HepG2 (cell line): ENCODE measurements around the gene IRF4. TPM values are rescaled to one million over a fixed set of nuclear protein-coding genes. Genes with fewer than 3 reads are reported as not detected.

ENCODE experiments used
- ATAC-seq: fragments of 200-7000 bp; cut with Tn5 transposase; 3 replicates; pipeline ENCODE4 v1.9.1; 2020; ENCODE audit warnings: mild to moderate bottlenecking, moderate library complexity
- BruUV-seq: library from RNA; stranded (reverse); fragments of 400-500 nt; replicated peaks from 2 replicates; lab custom pipeline; 2021; lab: Mats Ljungman, UMichigan
- CTCF ChIA-PET: fragments of 300-600 bp; formaldehyde crosslinking; extraction: SDS; loops from one replicate; lab custom pipeline; 2021; ENCODE audit warnings: low total read pairs, inconsistent platforms, low intra/inter-chr PET ratio; lab: Yijun Ruan, JAX
- POLR2A ChIA-PET: fragments of 350-600 bp; sonication (Branson Sonifier 250); formaldehyde crosslinking; loops from one replicate; lab custom pipeline; 2020; ENCODE audit warnings: antibody characterized with exemption, inconsistent platforms; lab: Yijun Ruan, JAX
- DNase-seq: peaks from one replicate; pipeline ENCODE4 v3.0.0-alpha.2; 2015; ENCODE audit warnings: low spot score
- FAIRE-seq: peaks from 3 replicates; lab custom pipeline; 2011; peaks lifted over from hg19 to GRCh38; lab: Jason Lieb, UNC
- H2AFZ ChIP-seq: one replicate; pipeline ENCODE4 v1.6.1; 2011; ENCODE audit warnings: low read length, inconsistent platforms
- H3K27ac ChIP-seq: fragments of 300-600 bp; 3 replicates; pipeline ENCODE4 v1.8.0; 2011; ENCODE audit warnings: mixed run types, mild to moderate bottlenecking, mixed read lengths, low read length, inconsistent platforms; ENCODE audit not compliant: insufficient read depth; ENCODE audit errors: extremely low read length
- H3K27me3 ChIP-seq, 2 experiments: fragments of 200-600 bp in 1 of 2; 2 replicates in 1 of 2; 3 replicates in 1 of 2; pipeline versions ENCODE4 v1.6.0 to v1.8.0; 2011; ENCODE audit warnings: low read length in 2 of 2, mild to moderate bottlenecking in 2 of 2, moderate library complexity in 2 of 2, inconsistent platforms in 1 of 2; ENCODE audit not compliant: insufficient read depth in 2 of 2, control insufficient read depth in 1 of 2
- H3K36me3 ChIP-seq, 2 experiments: fragments of 200-600 bp in 1 of 2; replicated peaks in 1 of 2; 2 replicates in 1 of 2; 3 replicates in 1 of 2; pipeline versions ENCODE4 v1.5.1 to v1.8.0; 2011; ENCODE audit warnings: low read length in 2 of 2, inconsistent platforms in 1 of 2; ENCODE audit not compliant: insufficient read depth in 2 of 2, control insufficient read depth in 1 of 2
- H3K4me1 ChIP-seq: 2 replicates; pipeline ENCODE4 v1.5.1; 2012; ENCODE audit warnings: low read length, inconsistent platforms; ENCODE audit not compliant: insufficient read depth
- H3K4me2 ChIP-seq: 2 replicates; pipeline ENCODE4 v1.6.0; 2011; ENCODE audit warnings: low read depth, low read length, inconsistent platforms
- H3K4me3 ChIP-seq, 3 experiments: fragments of 200-600 bp in 1 of 3; sonication (generic), shearing (Covaris generic) in 1 of 3; replicated peaks in 1 of 3; 2 replicates each; pipeline ENCODE4 v1.5.1; 2011 to 2016; ENCODE audit warnings: low read length in 3 of 3, inconsistent platforms in 2 of 3, low read depth in 2 of 3, mild to moderate bottlenecking in 2 of 3, control low read depth in 1 of 3, mixed read lengths in 1 of 3; ENCODE audit not compliant: insufficient read depth in 1 of 3
- H3K79me2 ChIP-seq: one replicate; pipeline ENCODE4 v1.6.1; 2011; ENCODE audit warnings: low read length, inconsistent platforms; ENCODE audit not compliant: insufficient read depth
- H3K9ac ChIP-seq: 2 replicates; pipeline ENCODE4 v1.6.0; 2011; ENCODE audit warnings: mild to moderate bottlenecking, low read depth, low read length, inconsistent platforms; ENCODE audit not compliant: insufficient read depth
- H3K9me3 ChIP-seq: 2 replicates; pipeline ENCODE4 v1.5.1; 2012; ENCODE audit warnings: mild to moderate bottlenecking, low read length
- H4K20me1 ChIP-seq: 2 replicates; pipeline ENCODE4 v1.6.0; 2011; ENCODE audit warnings: inconsistent platforms, mild to moderate bottlenecking, low read length, moderate library complexity; ENCODE audit not compliant: insufficient read depth
- ATF6 ChIP-seq: sonication (generic); formaldehyde crosslinking; conservative IDR thresholded peaks from 2 replicates; pipeline ENCODE4 v1.4.0; 2020; ENCODE audit warnings: missing genetic modification reagents
- JUND ChIP-seq: sonication (generic); formaldehyde crosslinking; IDR thresholded peaks from 2 replicates; pipeline ENCODE4 v1.8.0; 2022; ENCODE audit warnings: mild to moderate bottlenecking, missing genetic modification reagents
- KMT2A ChIP-seq: sonication (generic); formaldehyde crosslinking; IDR thresholded peaks from 2 replicates; pipeline ENCODE4 v1.4.0; 2020; ENCODE audit warnings: missing genetic modification reagents
- RBAK ChIP-seq: sonication (generic); formaldehyde crosslinking; IDR thresholded peaks from 2 replicates; pipeline ENCODE4 v1.5.1; 2020; ENCODE audit warnings: mild to moderate bottlenecking, missing genetic modification reagents
- RXRB ChIP-seq: IDR thresholded peaks from 2 replicates; pipeline ENCODE4 v1.6.1; 2016; ENCODE audit warnings: borderline replicate concordance, missing genetic modification reagents, missing compliant biosample characterization
- THAP7 ChIP-seq: sonication (generic); formaldehyde crosslinking; IDR thresholded peaks from 2 replicates; pipeline ENCODE4 v1.8.1; 2023; ENCODE audit warnings: mild to moderate bottlenecking, missing genetic modification reagents
- TRIM22 ChIP-seq: fragments of 450-650 bp; IDR thresholded peaks from 2 replicates; pipeline ENCODE4 v1.6.1; 2017
- ZBTB33 ChIP-seq: sonication (generic); formaldehyde crosslinking; IDR thresholded peaks from 2 replicates; pipeline ENCODE4 v1.4.0; 2020; ENCODE audit warnings: missing genetic modification reagents
- ZFAT ChIP-seq: sonication (generic); formaldehyde crosslinking; conservative IDR thresholded peaks from 2 replicates; pipeline ENCODE4 v1.8.1; 2023; ENCODE audit warnings: missing genetic modification reagents, inconsistent platforms
- ZNF205 ChIP-seq: IDR thresholded peaks from 2 replicates; pipeline ENCODE4 v1.6.1; 2018; ENCODE audit warnings: missing biosample characterization, missing genetic modification reagents
- ZNF530 ChIP-seq: sonication (generic); formaldehyde crosslinking; IDR thresholded peaks from 2 replicates; pipeline ENCODE4 v1.5.0; 2020; ENCODE audit warnings: low read depth, mild to moderate bottlenecking, missing genetic modification reagents
- ZNF720 ChIP-seq: sonication (generic); formaldehyde crosslinking; IDR thresholded peaks from 2 replicates; pipeline ENCODE4 v1.4.0; 2020; ENCODE audit warnings: missing genetic modification reagents
- WGBS: methylation state at CpG from one replicate; pipeline ENCODE4 v1.1.6; 2017; ENCODE audit warnings: low lambda C conversion rate; 5-methylcytosine and 5-hydroxymethylcytosine counted together
- in situ Hi-C: cut with HindIII; loops from 2 replicates; pipeline ENCODE4 v1.10.0; 2017; ENCODE audit warnings: low pct_unique_long_range_greater_than_20kb; ENCODE audit not compliant: extremely low pct_ligation_motif_present
- intact Hi-C: fragments of 100-400 bp; cut with micrococcal nuclease; formaldehyde crosslinking; loops from one replicate; pipeline ENCODE4 v1.10.0; 2022; ENCODE audit not compliant: unreplicated experiment
- polyA plus RNA-seq, 8 experiments: library from polyadenylated mRNA; depleted of rRNA in 3 of 8; stranded (reverse) in 7 of 8; unstranded in 1 of 8; fragments of >200 nt; fragmentation: Illumina TruSeq in 4 of 8; extraction: Trizol in 4 of 8; gene quantifications; 2 replicates each; pipeline versions ENCODE4 v1.2.1 to v1.2.3, GENCODE V29; 2011 to 2016; ENCODE audit warnings: low read depth in 4 of 8, missing spikeins in 1 of 8, mixed read lengths in 1 of 8; ENCODE audit not compliant: insufficient read depth in 1 of 8
- total RNA-seq, 5 experiments: library from RNA; depleted of rRNA; stranded (reverse); fragments of >200 nt; fragmentation: Illumina TruSeq; extraction: Trizol; gene quantifications; 2 replicates each; pipeline ENCODE4 v1.2.3, GENCODE V29; 2016; ENCODE audit warnings: low read depth in 1 of 5

Gene IRF4
- total and polyA plus RNA-seq, 2 of the 13 experiments (the other 11 are each of a cell fraction or from before 2014, with no cell fraction given) = 0.07 to 0.09 TPM

GRCh38 chr6:429515-430121 lies 38.1 kb downstream of the IRF4 start (continued):
- TF ChIP-seq JUND (CRISPR knock-in tag) = no peak
- no peak for TF ChIP-seq ZNF720 (CRISPR knock-in tag)
- TF ChIP-seq ZNF205 = no peak
- no peak for TF ChIP-seq THAP7 (CRISPR knock-in tag)
- TF ChIP-seq ZNF530 (CRISPR knock-in tag) = no peak

- BruUV-seq = no TSS peak
- no peaks in the 10 kb centered on the region for H3K79me2 ChIP-seq
- no peaks in the 10 kb centered on the region for H3K9me3 ChIP-seq
- no peak overlapping the region for H3K4me2 ChIP-seq
- 30% methylated on average over 6 of the region's 10 CpGs for WGBS
- peaks cover 0 to 45% of the 10 kb centered on the region in 2 experiments; a peak in 3 of 5 replicates for H3K27me3 ChIP-seq
- DNase-seq = no peak
- no peaks in the 10 kb centered on the region for H3K4me1 ChIP-seq
- TF ChIP-seq ZNF720 (CRISPR knock-in tag) (no peak), ATF6 (CRISPR knock-in tag) (no peak), RXRB (no peak), ZBTB33 (no peak), RBAK (no peak), KMT2A (CRISPR knock-in tag) (no peak), ZFAT (CRISPR knock-in tag) (no peak), TRIM22 (no peak)
- ATAC-seq = no peak
- ChIA-PET POLR2A (no interaction called here), CTCF (no interaction called here)
- no peaks in the 10 kb centered on the region for H4K20me1 ChIP-seq
- H3K36me3 ChIP-seq = no peaks in the 10 kb centered on the region
- no peak overlapping the region for H3K27ac ChIP-seq
- in situ Hi-C loops (no loop called here), intact Hi-C loops (no loop called here)
- H3K9ac ChIP-seq = no peak overlapping the region
- no peak overlapping the region for H2AFZ ChIP-seq
- no peak for FAIRE-seq
- no peak overlapping the region for H3K4me3 ChIP-seq
Observed at GRCh38 chr6:431504-431903, 40.0 kb downstream of the IRF4 start.
